K562 (cell line): ENCODE results near the gene RTCB. TPM values are rescaled to one million over a fixed set of nuclear protein-coding genes. Genes with fewer than 3 reads are reported as not detected.
A peak's percentile ranks its signal among the peaks of the same experiment; 100 is the strongest.

Experiments
- C11orf30 ChIP-seq: fragments of 450-650 bp; IDR thresholded peaks from 2 replicates; pipeline ENCODE4 v1.6.1; 2016; ENCODE audit warnings: low read depth, mild to moderate bottlenecking
- CHD2 ChIP-seq: IDR thresholded peaks from 2 replicates; pipeline ENCODE4 v1.6.1; 2011; ENCODE audit warnings: low read depth, low read length
- HMGN3 ChIP-seq: IDR thresholded peaks from 2 replicates; pipeline ENCODE4 v1.6.1; 2011; ENCODE audit warnings: borderline replicate concordance, low read depth, mild to moderate bottlenecking, mixed read lengths, low read length; ENCODE audit not compliant: insufficient read length; ENCODE audit errors: extremely low read depth
- L3MBTL2 ChIP-seq: fragments of 450-650 bp; IDR thresholded peaks from 2 replicates; pipeline ENCODE4 v1.6.1; 2016; ENCODE audit warnings: mild to moderate bottlenecking, moderate library complexity
- SIN3A ChIP-seq, 2 experiments: fragments of 150-350 bp in 1 of 2; IDR thresholded peaks; 2 replicates each; pipeline ENCODE4 v1.6.1; 2011 to 2016; ENCODE audit warnings: borderline replicate concordance in 2 of 2, low read depth in 2 of 2, low read length in 2 of 2, mild to moderate bottlenecking in 2 of 2, moderate library complexity in 2 of 2; ENCODE audit not compliant: control insufficient read depth in 1 of 2
- TCF7 ChIP-seq: sonication (generic); IDR thresholded peaks from 2 replicates; pipeline ENCODE4 v1.6.1; 2016; ENCODE audit warnings: antibody characterized with exemption, borderline replicate concordance
- TOE1 ChIP-seq, 2 experiments: fragments of 450-650 bp in 1 of 2; sonication (generic) in 1 of 2; formaldehyde crosslinking in 1 of 2; IDR thresholded peaks; 2 replicates each; pipeline versions ENCODE4 v1.7.1 to v1.8.0; 2016 to 2022; ENCODE audit warnings: borderline replicate concordance in 2 of 2, mild to moderate bottlenecking in 2 of 2, antibody characterized with exemption in 1 of 2, inconsistent platforms in 1 of 2, low read depth in 1 of 2, missing genetic modification reagents in 1 of 2, moderate library complexity in 1 of 2
- ZBTB7A ChIP-seq: IDR thresholded peaks from 2 replicates; pipeline ENCODE4 v1.6.1; 2011; ENCODE audit warnings: low read depth, mild to moderate bottlenecking, low read length, moderate library complexity, borderline replicate concordance; ENCODE audit not compliant: control insufficient read depth
- ZNF695 ChIP-seq: fragments of 450-650 bp; formaldehyde crosslinking; IDR thresholded peaks from 2 replicates; pipeline ENCODE4 v1.4.0; 2020; ENCODE audit warnings: mild to moderate bottlenecking, moderate library complexity
- ZNF830 ChIP-seq: fragments of 250-450 bp; sonication (Bioruptor Pico); IDR thresholded peaks from 2 replicates; pipeline ENCODE4 v1.5.0; 2021; ENCODE audit warnings: mild to moderate bottlenecking
- polyA plus RNA-seq, 8 experiments: library from polyadenylated mRNA; depleted of rRNA in 4 of 8; stranded (reverse) in 5 of 8; unstranded in 3 of 8; fragments of >200 nt; fragmentation: Nextera tagmentation in 2 of 8; fragmentation: Illumina TruSeq in 1 of 8; extraction: Ambion mirVana in 2 of 8; extraction: Trizol in 1 of 8; gene quantifications; 2 replicates each; pipeline versions ENCODE4 v1.2.1 to v1.2.3, GENCODE V29; 2011 to 2014; ENCODE audit warnings: inconsistent platforms in 1 of 8, missing spikeins in 1 of 8
- total RNA-seq, 7 experiments: library from RNA; depleted of rRNA in 6 of 7; stranded (reverse); fragments of >200 nt in 6 of 7; fragmentation: Illumina TruSeq in 2 of 7; extraction: Trizol in 2 of 7; gene quantifications; 2 replicates each; pipeline versions ENCODE4 v1.2.1 to v1.2.3, GENCODE V29; 2011 to 2021; ENCODE audit warnings: low replicate concordance in 1 of 7
- TF ChIP-seq, protein P1 (sequence below): fragments of 150-350 bp; IDR thresholded peaks from 2 replicates; pipeline ENCODE4 v1.6.1; 2014; ENCODE audit warnings: low read depth, mild to moderate bottlenecking, low read length, borderline replicate concordance
- TF ChIP-seq, protein P2 (sequence below): fragments of 450-650 bp; IDR thresholded peaks from 2 replicates; pipeline ENCODE4 v1.6.1; 2018; ENCODE audit not compliant: partially characterized antibody
- TF ChIP-seq, protein P3 (sequence below): fragments of 450-650 bp; IDR thresholded peaks from 2 replicates; pipeline ENCODE4 v1.6.1; 2018; ENCODE audit warnings: mild to moderate bottlenecking, low read depth; ENCODE audit not compliant: partially characterized antibody
- TF ChIP-seq, protein P4 (sequence below): fragments of 250-450 bp; sonication (Bioruptor Pico); IDR thresholded peaks from 2 replicates; pipeline ENCODE4 v1.5.0; 2022; ENCODE audit warnings: mild to moderate bottlenecking

RTCB gene
- total and polyA plus RNA-seq, 9 of the 15 experiments (the other 6 are each of a cell fraction or from before 2014, with no cell fraction given): 80.3 to 269 (median 92.3) TPM

GRCh38 chr22:32411829-32412592 lies at the start of gene RTCB (continued):
- TF ChIP-seq, protein P1, sequence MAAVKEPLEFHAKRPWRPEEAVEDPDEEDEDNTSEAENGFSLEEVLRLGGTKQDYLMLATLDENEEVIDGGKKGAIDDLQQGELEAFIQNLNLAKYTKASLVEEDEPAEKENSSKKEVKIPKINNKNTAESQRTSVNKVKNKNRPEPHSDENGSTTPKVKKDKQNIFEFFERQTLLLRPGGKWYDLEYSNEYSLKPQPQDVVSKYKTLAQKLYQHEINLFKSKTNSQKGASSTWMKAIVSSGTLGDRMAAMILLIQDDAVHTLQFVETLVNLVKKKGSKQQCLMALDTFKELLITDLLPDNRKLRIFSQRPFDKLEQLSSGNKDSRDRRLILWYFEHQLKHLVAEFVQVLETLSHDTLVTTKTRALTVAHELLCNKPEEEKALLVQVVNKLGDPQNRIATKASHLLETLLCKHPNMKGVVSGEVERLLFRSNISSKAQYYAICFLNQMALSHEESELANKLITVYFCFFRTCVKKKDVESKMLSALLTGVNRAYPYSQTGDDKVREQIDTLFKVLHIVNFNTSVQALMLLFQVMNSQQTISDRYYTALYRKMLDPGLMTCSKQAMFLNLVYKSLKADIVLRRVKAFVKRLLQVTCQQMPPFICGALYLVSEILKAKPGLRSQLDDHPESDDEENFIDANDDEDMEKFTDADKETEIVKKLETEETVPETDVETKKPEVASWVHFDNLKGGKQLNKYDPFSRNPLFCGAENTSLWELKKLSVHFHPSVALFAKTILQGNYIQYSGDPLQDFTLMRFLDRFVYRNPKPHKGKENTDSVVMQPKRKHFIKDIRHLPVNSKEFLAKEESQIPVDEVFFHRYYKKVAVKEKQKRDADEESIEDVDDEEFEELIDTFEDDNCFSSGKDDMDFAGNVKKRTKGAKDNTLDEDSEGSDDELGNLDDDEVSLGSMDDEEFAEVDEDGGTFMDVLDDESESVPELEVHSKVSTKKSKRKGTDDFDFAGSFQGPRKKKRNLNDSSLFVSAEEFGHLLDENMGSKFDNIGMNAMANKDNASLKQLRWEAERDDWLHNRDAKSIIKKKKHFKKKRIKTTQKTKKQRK: no peak
- TF ChIP-seq ZNF695 (CRISPR knock-in tag): no peak
- TF ChIP-seq TCF7: no peak
- TF ChIP-seq SIN3A (IDR thresholded peaks at IDR 0.05; ENCODE audit: borderline replicate concordance in 2 of 2, control insufficient read depth in 1 of 2, low read depth in 2 of 2, low read length in 2 of 2): peak in 1 of 2 experiments; percentile 34; a peak in 2 of 4 replicates
- peak; percentile 30 for TF ChIP-seq HMGN3
- TF ChIP-seq C11orf30: peak; percentile 38; the same call in 1 of the 2 replicates
- TF ChIP-seq ZNF830: no peak
- peak; percentile 67; the same call in 1 of the 2 replicates for TF ChIP-seq TOE1 (IDR thresholded peaks at IDR 0.05; ENCODE audit: borderline replicate concordance)
- no peak for TF ChIP-seq TOE1 (CRISPR knock-in tag; IDR thresholded peaks at IDR 0.05; ENCODE audit: borderline replicate concordance, low read depth)
- TF ChIP-seq, protein P2, sequence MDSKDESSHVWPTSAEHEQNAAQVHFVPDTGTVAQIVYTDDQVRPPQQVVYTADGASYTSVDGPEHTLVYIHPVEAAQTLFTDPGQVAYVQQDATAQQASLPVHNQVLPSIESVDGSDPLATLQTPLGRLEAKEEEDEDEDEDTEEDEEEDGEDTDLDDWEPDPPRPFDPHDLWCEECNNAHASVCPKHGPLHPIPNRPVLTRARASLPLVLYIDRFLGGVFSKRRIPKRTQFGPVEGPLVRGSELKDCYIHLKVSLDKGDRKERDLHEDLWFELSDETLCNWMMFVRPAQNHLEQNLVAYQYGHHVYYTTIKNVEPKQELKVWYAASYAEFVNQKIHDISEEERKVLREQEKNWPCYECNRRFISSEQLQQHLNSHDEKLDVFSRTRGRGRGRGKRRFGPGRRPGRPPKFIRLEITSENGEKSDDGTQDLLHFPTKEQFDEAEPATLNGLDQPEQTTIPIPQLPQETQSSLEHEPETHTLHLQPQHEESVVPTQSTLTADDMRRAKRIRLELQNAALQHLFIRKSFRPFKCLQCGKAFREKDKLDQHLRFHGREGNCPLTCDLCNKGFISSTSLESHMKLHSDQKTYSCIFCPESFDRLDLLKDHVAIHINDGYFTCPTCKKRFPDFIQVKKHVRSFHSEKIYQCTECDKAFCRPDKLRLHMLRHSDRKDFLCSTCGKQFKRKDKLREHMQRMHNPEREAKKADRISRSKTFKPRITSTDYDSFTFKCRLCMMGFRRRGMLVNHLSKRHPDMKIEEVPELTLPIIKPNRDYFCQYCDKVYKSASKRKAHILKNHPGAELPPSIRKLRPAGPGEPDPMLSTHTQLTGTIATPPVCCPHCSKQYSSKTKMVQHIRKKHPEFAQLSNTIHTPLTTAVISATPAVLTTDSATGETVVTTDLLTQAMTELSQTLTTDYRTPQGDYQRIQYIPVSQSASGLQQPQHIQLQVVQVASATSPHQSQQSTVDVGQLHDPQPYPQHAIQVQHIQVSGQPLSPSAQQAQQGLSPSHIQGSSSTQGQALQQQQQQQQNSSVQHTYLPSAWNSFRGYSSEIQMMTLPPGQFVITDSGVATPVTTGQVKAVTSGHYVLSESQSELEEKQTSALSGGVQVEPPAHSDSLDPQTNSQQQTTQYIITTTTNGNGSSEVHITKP: peak; percentile 82
- TF ChIP-seq, protein P3, sequence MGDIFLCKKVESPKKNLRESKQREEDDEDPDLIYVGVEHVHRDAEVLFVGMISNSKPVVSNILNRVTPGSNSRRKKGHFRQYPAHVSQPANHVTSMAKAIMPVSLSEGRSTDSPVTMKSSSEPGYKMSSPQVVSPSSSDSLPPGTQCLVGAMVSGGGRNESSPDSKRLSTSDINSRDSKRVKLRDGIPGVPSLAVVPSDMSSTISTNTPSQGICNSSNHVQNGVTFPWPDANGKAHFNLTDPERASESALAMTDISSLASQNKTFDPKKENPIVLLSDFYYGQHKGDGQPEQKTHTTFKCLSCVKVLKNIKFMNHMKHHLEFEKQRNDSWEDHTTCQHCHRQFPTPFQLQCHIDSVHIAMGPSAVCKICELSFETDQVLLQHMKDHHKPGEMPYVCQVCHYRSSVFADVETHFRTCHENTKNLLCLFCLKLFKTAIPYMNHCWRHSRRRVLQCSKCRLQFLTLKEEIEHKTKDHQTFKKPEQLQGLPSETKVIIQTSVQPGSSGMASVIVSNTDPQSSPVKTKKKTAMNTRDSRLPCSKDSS: no peak
- no peak for TF ChIP-seq CHD2
- TF ChIP-seq ZBTB7A: no peak
- TF ChIP-seq, protein P4, sequence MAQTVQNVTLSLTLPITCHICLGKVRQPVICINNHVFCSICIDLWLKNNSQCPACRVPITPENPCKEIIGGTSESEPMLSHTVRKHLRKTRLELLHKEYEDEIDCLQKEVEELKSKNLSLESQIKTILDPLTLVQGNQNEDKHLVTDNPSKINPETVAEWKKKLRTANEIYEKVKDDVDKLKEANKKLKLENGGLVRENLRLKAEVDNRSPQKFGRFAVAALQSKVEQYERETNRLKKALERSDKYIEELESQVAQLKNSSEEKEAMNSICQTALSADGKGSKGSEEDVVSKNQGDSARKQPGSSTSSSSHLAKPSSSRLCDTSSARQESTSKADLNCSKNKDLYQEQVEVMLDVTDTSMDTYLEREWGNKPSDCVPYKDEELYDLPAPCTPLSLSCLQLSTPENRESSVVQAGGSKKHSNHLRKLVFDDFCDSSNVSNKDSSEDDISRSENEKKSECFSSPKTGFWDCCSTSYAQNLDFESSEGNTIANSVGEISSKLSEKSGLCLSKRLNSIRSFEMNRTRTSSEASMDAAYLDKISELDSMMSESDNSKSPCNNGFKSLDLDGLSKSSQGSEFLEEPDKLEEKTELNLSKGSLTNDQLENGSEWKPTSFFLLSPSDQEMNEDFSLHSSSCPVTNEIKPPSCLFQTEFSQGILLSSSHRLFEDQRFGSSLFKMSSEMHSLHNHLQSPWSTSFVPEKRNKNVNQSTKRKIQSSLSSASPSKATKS (CRISPR knock-in tag): no peak
- peak; percentile 13; the same call in 1 of the 2 replicates for TF ChIP-seq L3MBTL2
